ENCODE measurements around the gene PISD.

DNA sequence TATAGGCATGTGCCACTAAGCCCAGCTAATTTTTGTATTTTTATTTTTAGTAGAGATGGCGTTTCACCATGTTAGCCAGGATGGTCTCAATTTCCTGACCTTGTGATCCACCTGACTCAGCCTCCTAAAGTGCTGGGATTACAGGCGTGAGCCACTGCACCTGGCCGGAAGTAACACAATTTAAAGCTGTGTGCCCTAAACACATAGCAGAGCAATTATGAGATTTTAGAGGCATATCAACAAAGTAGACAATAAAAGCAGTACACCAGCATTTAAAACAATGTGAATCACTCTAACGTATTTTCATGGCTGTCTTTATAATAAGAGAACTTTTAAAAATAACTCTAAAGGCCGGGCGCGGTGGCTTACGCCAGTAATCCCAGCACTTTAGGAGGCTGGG lies 45.5 kb upstream of the PISD start:
- TF ChIP-seq, protein P1, sequence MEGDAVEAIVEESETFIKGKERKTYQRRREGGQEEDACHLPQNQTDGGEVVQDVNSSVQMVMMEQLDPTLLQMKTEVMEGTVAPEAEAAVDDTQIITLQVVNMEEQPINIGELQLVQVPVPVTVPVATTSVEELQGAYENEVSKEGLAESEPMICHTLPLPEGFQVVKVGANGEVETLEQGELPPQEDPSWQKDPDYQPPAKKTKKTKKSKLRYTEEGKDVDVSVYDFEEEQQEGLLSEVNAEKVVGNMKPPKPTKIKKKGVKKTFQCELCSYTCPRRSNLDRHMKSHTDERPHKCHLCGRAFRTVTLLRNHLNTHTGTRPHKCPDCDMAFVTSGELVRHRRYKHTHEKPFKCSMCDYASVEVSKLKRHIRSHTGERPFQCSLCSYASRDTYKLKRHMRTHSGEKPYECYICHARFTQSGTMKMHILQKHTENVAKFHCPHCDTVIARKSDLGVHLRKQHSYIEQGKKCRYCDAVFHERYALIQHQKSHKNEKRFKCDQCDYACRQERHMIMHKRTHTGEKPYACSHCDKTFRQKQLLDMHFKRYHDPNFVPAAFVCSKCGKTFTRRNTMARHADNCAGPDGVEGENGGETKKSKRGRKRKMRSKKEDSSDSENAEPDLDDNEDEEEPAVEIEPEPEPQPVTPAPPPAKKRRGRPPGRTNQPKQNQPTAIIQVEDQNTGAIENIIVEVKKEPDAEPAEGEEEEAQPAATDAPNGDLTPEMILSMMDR (conservative IDR thresholded peaks at IDR 0.05): no peak
- no peak for TF ChIP-seq EZH2 (IDR thresholded peaks at IDR 0.05; ENCODE audit: low read depth)

All from PC-9 (cell line).